ENCODE results near the gene CREB3L1.

CREB3L1 gene

GRCh38 chr11:46362156-46363030 is 84.9 kb downstream of the CREB3L1 start:
- Histone ChIP-seq H3K4me1 (ENCODE audit: insufficient read depth, low read length, poor library complexity, severe bottlenecking) (peaks cover 36% of the 10 kb centered on the region), H3K9me2 (replicated peaks; ENCODE audit: low read depth, low read length) (no peaks in the 10 kb centered on the region), H3K79me2 (ENCODE audit: insufficient read depth, low read length) (peaks cover 96% of the 10 kb centered on the region), H3K9me3 (ENCODE audit: insufficient read depth, low read depth, low read length) (no peaks in the 10 kb centered on the region), H3F3A (ENCODE audit: low read depth) (no peaks in the 10 kb centered on the region; the same call in 1 of the 2 replicates), H4K20me1 (ENCODE audit: insufficient read depth, low read length, poor library complexity, severe bottlenecking) (peaks cover 59% of the 10 kb centered on the region), H2AFZ (ENCODE audit: low read length) (no peak overlapping the region), H3K36me3 (ENCODE audit: insufficient read depth, low read length) (peaks cover 20% of the 10 kb centered on the region; the same call in 1 of the 2 replicates), H3K4me2 (ENCODE audit: low read depth, low read length, poor library complexity, severe bottlenecking) (peak overlapping the region; percentile 96), H3K27me3 (ENCODE audit: insufficient read depth, low read length, poor library complexity, severe bottlenecking) (no peaks in the 10 kb centered on the region), H3K9ac (ENCODE audit: low read depth, low read length, poor library complexity, severe bottlenecking) (peak overlapping the region; percentile 97), H3K4me3 (ENCODE audit: low read length, poor library complexity, severe bottlenecking) (peak overlapping the region; percentile 74)
- TF ChIP-seq EZH2phosphoT487 (IDR thresholded peaks at IDR 0.05; ENCODE audit: borderline replicate concordance), result no peak
- TF ChIP-seq CTCF (conservative IDR thresholded peaks at IDR 0.05; ENCODE audit: low read length), result no peak

- H3K9ac ChIP-seq (ENCODE audit: low read depth, low read length, poor library complexity, severe bottlenecking), result peak overlapping the region; percentile 97
- H3K9me3 ChIP-seq (ENCODE audit: insufficient read depth, low read depth, low read length), result no peaks in the 10 kb centered on the region
- H3F3A ChIP-seq (ENCODE audit: low read depth), result no peaks in the 10 kb centered on the region; the same call in 1 of the 2 replicates
- H3K4me3 ChIP-seq (ENCODE audit: low read length, poor library complexity, severe bottlenecking), result peak overlapping the region; percentile 74
- H3K4me1 ChIP-seq (ENCODE audit: insufficient read depth, low read length, poor library complexity, severe bottlenecking), result peaks cover 31% of the 10 kb centered on the region
- no peaks in the 10 kb centered on the region for H3K27me3 ChIP-seq (ENCODE audit: insufficient read depth, low read length, poor library complexity, severe bottlenecking)
- H3K79me2 ChIP-seq (ENCODE audit: insufficient read depth, low read length), result peaks cover 94% of the 10 kb centered on the region
- peak overlapping the region; percentile 96 for H3K4me2 ChIP-seq (ENCODE audit: low read depth, low read length, poor library complexity, severe bottlenecking)
- no peak overlapping the region for H2AFZ ChIP-seq (ENCODE audit: low read length)
- no peaks in the 10 kb centered on the region for H3K9me2 ChIP-seq (replicated peaks; ENCODE audit: low read depth, low read length)
- TF ChIP-seq EZH2phosphoT487 (IDR thresholded peaks at IDR 0.05; ENCODE audit: borderline replicate concordance) (no peak), CTCF (conservative IDR thresholded peaks at IDR 0.05; ENCODE audit: low read length) (no peak)
- H4K20me1 ChIP-seq (ENCODE audit: insufficient read depth, low read length, poor library complexity, severe bottlenecking), result peaks cover 59% of the 10 kb centered on the region
- peaks cover 24% of the 10 kb centered on the region; the same call in 1 of the 2 replicates for H3K36me3 ChIP-seq (ENCODE audit: insufficient read depth, low read length)
Observed at GRCh38 chr11:46363031-46363407, 85.6 kb downstream of the CREB3L1 start.

DNA sequence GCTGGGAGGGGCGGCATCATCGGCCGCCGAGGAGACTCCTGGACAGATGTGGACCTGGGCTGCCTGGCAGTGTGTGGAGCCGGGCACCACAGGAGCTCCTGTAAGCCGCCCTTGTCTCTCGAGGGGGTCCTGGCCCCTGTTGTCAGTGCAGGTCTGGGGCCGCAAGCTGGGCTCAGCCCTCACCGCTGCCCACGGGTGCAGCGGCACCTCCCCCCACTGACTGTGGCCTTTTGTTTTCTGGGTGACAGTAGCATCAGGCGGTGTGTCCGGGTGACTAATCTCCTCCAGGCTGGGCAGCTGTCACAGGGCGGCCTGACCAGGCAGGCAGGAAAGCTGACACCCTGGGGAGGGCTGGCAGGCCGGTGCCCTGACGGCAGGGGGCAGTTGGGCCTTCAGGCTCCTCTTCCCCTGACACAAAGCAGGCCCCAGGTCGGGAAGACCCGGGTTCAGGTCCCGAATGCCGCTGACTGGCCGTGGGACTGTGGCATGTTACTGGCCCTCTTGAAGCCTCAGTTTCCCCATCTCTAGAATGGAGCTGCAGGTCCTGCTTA is 86.1 kb downstream of the CREB3L1 start:
- H3K4me2 ChIP-seq (ENCODE audit: low read depth, low read length, poor library complexity, severe bottlenecking), result peak overlapping the region; percentile 96
- peaks cover 94% of the 10 kb centered on the region for H3K79me2 ChIP-seq (ENCODE audit: insufficient read depth, low read length)

More for the DNA sequence above, 86.1 kb downstream of the CREB3L1 start:
- Histone ChIP-seq H3F3A (ENCODE audit: low read depth) (no peaks in the 10 kb centered on the region; the same call in 1 of the 2 replicates), H3K4me3 (ENCODE audit: low read length, poor library complexity, severe bottlenecking) (peak overlapping the region; percentile 74), H3K4me1 (ENCODE audit: insufficient read depth, low read length, poor library complexity, severe bottlenecking) (peaks cover 31% of the 10 kb centered on the region), H3K9ac (ENCODE audit: low read depth, low read length, poor library complexity, severe bottlenecking) (peak overlapping the region; percentile 97), H4K20me1 (ENCODE audit: insufficient read depth, low read length, poor library complexity, severe bottlenecking) (peaks cover 64% of the 10 kb centered on the region), H3K36me3 (ENCODE audit: insufficient read depth, low read length) (peaks cover 29% of the 10 kb centered on the region; the same call in 1 of the 2 replicates), H2AFZ (ENCODE audit: low read length) (no peak overlapping the region), H3K9me3 (ENCODE audit: insufficient read depth, low read depth, low read length) (no peaks in the 10 kb centered on the region), H3K9me2 (replicated peaks; ENCODE audit: low read depth, low read length) (no peaks in the 10 kb centered on the region), H3K27me3 (ENCODE audit: insufficient read depth, low read length, poor library complexity, severe bottlenecking) (no peaks in the 10 kb centered on the region)
- no peak for TF ChIP-seq CTCF (conservative IDR thresholded peaks at IDR 0.05; ENCODE audit: low read length)
- TF ChIP-seq EZH2phosphoT487 (IDR thresholded peaks at IDR 0.05; ENCODE audit: borderline replicate concordance), result no peak

Data from Loucy (cell line).